Ureter (tissue), 1 donor: ENCODE data around the gene PHF20. TPM values are rescaled to one million over a fixed set of nuclear protein-coding genes. Genes with fewer than 3 reads are reported as not detected.
"Not testable (repeated sequence)": the region's sequence is repeated elsewhere in the genome, so short reads cannot be mapped to it uniquely, and the experiment has no call there.

ENCODE experiments used
- DNase-seq: peaks from one replicate; pipeline ENCODE4 v3.0.0-alpha.2; 2020; ENCODE audit warnings: low spot score
- total RNA-seq: library from RNA; stranded (reverse); gene quantifications from one replicate; pipeline ENCODE4 v1.2.4, GENCODE V29; 2023
- donor health status: DM: yes; HTN: yes; CAD: no.

PHF20 gene
- total RNA-seq, 1 donor from 2014 or later: 61.6 TPM

DNA sequence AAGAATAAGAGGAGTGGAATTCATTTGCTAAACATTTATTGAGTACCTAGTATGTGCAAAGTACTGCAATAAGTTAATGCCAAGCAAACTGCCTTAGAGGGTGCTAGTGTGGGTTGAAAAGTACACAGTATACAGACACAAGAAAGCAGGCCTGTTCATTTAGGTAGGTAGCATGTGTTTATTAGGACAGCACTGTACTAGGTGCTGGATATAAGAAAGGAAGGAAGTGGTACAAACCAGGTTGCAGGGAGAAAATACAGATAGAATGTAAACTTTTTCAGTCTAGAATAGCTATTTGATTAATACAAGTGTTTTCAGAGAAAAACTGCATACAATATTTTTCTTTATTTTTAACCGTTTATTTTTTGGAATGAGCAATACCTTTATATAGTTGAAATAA lies 68.1 kb downstream of the PHF20 start:
- DNase-seq: no peak

DNA sequence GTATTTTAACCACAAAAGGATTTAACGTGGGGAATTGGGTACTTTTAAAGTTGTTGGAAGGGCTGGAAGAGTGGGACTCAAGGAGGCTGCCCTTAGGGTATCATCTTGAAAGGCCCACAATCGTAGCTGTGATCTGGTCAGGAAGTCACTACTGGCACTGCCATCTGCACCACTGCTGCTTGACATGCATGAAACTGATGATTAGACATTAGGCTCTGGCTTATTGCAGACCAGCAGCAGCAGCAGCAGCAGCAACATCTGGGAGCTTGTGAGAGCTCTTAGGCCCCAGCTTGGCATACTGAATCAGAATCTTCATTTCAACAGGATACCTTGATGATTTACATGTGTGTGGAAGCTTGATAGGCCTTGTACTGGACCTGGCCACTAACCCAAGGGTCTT lies 68.6 kb downstream of the PHF20 start:
- DNase-seq: no peak

DNA sequence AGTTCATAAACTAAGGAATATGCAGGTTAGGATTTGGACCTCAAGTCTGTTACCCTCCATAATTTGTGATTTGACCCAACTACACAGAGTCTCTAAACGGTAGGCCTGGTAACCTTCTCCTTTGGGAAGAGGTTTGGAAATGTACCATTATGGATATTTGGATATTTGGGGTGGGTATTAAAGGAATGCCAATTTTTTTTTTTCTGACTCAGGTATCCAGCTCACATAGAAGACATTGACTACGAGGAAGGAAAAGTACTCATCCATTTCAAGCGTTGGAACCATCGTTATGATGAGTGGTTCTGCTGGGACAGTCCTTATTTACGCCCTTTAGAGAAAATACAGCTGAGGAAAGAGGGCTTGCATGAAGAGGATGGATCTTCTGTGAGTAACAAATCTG lies 70.5 kb downstream of the PHF20 start:
- no peak for DNase-seq

DNA sequence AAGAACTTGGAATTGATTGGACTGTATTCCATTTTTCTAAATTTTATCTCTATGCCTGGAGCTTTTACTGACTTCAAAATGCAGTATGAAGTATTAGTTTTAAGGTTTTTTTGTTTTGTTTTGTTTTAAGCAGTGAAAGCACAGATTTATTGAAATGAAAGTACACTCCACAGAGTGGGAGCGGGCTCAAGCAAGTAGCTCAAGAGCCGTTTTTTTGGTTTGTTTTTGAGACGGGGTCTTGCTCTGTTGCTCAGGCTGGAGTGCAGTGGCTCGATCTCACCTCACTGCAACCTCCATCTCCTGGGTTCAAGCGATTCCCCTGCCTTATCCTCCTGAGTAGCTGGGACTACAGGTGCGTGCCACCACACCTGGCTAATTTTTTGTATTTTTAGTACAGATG lies 72.1 kb downstream of the PHF20 start:
- not testable (repeated sequence) for DNase-seq

DNA sequence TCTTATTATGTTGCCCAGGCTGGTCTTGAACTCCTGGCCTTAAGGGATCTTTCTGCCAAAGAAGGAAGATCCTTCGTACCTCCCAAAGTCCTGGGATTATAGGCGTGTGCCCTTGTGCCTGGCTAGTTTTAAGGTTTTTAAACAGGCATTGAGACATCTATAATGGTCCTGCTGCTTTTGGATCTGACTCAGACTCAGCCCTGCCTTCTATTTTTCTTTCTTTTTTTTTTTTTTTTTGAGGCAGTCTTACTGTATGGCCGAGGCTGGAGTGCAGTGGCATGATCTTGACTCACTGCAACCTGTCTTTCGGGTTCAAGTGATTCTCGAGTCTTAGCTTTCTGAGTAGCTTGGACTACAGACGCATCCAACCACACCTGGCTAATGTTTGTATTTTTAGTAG lies 73.7 kb downstream of the PHF20 start:
- no peak for DNase-seq

DNA sequence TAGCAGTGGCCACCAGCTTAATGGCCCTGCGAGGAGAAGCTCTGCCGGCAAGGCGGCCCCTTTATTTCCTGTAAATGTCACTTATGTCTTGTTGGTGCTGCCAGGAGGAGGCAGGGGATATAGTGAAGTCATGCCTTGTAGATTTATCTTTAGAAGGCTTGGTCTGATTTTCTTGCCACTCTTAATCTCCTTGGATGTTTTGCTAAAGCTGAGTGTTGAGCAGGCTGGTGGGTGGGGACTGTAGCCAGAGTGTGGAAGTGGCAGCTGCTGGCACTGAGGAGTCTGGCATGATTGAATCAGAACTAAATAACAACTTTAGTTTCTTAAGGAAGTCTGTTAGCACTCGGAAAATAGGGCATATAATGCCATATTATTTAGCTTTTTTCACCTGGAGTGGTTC lies 77.9 kb downstream of the PHF20 start:
- DNase-seq: no peak

DNA sequence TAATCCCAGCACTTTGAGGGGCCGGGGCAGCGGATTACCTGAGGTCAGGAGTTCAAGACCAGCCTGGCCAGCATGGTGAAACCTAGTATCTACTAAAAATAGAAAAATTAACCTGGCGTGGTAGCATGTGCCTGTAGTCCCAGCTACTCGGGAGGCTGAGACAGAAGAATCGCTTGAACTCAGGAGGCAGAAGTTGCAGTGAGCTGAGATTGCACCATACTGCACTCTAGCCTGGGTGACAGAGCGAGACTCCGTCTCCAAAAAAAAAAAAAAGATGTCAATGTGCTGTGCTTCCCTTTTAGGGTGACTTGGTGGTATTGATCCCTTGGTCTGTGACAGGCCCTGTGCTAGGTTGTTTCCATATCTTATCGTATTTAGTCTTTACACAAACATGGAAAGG lies 79.8 kb downstream of the PHF20 start:
- not testable (repeated sequence) for DNase-seq

DNA sequence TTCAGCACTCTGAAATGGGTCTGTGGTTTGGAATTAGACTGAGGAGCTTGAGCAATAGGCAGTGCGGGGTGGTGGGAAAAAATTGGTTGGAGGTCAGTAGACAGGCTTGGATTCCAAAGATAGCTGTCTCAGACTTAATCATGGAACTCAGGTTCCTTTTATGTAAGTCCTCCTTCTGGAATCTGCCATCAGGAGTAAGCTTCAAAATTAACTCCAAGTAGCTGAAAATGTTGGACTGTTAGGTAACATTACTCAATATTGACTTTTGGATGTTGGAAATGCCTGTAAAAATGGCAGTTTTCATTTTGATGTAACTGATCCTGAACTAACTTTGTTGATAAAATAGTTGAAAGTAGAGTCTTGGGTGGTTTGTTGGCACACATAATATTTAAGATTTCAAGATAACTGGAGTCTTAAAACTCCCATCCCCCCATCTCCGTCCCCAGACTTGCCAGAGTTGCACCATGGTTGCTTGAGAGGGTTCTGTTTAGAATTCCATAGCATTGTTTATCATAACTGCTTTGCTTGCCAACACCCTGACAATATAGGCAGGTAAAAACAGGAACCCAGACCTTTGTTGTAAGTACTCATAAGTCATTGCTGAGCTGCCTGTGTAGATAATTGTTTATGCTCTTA lies 83.0 kb downstream of the PHF20 start:
- DNase-seq: no peak

DNA sequence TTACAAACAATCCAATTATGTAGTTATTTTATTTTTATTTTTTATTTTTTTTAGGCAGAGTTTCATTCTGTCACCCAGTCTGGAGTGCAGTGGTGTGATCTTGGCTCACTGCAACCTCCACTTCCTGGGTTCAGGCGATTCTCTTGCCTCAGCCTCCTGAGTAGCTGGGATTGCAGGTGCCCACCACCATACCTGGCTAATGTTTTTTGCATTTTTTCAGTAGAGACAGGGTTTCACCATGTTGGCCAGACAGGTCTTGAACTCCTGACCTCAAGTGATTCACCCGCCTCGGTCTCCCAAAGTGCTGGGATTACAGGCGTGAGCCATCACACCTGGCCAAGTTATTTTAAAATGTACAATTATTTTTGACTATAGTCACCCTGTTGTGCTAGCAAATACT lies 83.8 kb downstream of the PHF20 start:
- not testable (repeated sequence) for DNase-seq

DNA sequence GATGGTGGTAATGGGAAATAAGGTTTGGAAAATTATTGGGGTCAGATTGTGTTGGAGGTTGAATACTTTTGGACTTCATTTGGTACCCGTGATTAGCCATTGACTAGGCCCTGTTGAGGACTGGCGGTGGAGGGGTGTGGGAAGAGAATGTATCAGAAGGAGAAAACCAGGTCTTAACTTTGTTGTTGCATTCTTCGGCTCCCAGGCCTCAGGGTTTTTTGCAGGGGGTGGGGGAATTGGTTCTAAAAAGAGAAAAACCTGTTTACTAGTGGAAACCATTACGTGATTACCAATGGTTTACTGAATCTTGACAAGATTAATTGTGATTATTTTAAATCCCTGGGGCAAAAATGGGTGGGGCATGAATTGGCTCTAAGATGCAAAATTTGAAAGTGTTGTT lies 85.1 kb downstream of the PHF20 start:
- no peak for DNase-seq

DNA sequence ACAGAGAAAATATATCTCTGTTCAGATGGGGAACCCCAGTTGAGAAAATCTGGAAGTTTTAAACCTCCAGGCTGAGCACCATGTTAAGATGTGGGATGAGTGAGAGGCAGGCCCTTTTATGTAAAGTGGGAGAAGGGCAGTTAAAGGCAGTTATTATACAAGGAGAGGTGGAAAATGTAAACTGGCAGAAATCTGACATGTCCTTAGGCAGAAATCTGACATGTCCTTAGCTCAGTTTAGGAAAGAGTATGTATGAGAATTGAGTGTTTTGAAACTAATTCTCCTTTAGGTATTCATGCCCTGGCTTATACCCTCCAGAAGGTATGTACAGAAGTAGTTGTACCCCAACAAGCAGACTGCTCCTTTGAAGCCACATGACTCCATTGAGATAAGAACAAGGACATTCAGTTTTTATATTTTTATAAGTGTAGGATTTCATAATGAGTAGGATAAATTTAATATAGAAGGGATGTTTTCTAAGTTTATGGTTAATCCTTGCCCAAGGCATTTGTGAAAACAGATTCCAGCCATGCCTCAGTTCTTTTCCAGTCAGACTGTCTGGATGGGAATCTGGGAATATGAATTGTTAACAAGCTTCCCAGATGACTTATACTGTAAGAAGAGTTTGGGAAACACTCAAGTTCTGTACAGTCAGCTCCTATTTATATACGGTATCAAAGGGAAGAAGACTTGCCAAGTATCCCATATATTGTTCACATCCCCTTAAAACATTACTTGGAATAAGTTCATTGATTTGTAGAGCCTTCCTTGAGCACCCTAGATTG lies 94.8 kb downstream of the PHF20 start:
- DNase-seq: no peak

DNA sequence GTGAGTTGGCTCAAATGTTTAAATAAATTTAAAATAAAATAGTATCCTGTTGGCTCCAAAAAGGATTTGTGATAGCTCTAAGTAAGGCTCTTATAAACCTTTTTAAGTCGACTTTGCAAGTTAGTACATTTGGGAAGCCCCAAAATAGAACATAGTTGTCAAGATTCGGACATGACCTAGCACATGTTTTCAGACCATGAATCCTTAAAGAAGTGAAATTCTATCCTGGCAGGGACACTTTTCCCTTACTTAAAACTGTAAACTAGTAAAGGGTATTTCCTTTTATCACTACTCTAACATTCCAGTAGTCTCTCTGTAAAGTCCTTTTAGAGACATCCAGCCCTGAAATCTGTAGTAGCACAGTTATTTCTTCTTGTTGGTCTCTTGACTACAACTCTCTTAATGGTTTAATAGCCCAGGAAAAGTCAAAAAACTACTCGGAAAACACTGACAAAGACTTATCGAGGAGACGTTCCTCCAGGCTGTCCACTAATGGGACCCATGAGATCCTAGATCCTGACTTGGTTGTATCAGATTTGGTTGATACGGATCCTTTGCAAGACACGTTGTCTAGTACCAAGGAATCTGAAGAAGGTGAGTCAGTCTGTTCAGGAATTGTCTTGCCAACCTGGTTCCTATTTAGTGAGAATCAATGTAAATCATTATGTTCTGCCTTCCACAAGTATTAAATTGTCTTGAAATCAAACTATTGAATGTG lies 98.9 kb downstream of the PHF20 start:
- no peak for DNase-seq

DNA sequence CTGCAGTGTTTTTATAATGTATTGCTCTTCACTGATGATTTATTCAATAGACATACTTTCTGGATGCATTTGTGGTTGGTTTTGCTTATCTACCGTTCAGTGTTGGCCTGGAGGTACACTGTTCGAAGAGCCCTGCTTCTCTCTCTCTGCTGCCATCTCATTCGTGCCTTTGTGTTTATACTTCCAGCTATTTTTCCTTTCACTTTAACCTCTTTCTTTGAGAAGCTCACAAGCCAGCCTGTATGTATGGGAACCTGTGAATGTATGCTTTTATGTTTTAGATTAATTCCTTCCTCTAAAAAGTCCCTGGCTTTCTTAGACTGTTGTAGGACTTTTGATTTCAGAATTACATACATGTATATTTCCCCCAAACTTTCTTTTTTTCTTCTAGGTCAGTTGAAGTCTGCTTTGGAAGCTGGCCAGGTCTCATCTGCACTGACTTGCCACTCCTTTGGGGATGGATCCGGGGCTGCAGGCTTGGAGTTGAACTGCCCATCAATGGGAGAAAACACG lies 99.5 kb downstream of the PHF20 start:
- peak; percentile 54 for DNase-seq

DNA sequence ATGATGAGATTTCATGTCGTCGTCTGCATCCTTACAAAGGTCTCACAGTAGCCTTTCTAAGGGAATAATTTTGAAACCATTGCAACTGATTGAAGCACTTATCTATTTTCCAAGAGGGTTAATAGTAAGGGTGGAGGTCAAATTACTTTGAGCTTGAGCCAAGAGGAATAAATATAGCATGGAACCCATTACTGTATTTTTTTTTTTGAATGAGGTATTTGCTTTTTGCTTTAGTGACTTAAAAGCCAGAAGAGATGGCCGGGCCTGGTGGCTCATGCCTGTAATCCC lies 104.2 kb downstream of the PHF20 start:
- DNase-seq: no peak

DNA sequence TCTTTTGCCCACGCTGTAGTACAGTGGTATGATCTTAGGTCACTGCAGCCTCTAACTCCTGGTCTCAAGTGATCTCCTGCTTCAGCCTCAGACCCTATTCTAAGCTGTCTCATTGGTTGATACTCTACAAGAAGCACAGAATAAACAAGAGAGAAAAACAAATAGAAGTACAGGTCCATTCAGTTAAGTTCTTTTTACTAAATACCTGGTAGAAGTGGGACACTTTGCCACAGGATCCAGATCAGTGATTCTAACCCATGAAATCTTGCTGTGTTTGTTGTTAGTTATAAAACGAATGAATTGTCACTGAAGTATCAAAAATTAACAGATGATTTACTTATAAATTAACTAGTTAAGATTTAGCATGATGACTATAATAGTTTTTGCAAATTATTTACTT lies 105.8 kb downstream of the PHF20 start:
- DNase-seq: no peak

DNA sequence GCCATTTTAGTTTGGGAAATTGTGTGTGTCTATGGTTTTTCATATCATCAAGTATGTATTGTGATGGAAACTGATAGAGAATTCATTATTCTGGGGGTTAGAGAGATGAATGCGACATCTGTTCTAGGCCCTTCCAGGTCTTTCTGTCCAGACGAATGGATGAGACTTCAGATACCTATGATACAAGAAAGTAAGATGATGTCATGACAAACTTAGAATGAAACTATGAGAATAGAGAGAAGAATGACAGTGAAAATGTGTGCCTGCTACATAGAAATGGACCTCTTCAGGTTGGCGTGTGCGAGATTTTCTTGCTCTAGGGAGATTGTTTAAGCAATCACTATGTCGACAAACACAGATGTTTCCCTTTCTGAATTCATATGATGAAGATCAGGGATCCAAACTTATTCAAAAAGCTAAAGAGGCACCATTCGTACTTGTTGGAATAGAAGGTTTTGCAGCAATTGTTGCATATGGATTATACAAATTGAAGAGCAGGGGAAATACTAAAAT lies 106.4 kb downstream of the PHF20 start:
- DNase-seq: no peak

DNA sequence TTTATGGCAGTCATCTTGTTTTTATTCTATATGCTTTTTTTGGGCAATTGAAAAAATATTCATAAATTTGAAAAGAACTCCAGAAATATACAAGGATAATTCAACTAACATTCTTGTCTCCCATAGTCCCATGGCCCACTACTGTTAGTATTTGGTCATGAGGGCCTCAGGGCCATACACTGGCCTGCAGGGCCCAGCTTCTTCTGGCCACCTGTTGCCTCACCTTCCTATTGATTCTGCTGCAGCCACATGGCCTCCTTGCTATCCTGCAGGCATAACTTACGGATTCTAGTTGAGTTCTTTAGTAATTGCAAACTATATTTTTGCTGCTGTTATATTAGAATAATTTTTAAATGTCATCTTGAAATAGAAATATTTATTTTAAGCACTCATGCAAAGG lies 109.9 kb downstream of the PHF20 start:
- no peak for DNase-seq

DNA sequence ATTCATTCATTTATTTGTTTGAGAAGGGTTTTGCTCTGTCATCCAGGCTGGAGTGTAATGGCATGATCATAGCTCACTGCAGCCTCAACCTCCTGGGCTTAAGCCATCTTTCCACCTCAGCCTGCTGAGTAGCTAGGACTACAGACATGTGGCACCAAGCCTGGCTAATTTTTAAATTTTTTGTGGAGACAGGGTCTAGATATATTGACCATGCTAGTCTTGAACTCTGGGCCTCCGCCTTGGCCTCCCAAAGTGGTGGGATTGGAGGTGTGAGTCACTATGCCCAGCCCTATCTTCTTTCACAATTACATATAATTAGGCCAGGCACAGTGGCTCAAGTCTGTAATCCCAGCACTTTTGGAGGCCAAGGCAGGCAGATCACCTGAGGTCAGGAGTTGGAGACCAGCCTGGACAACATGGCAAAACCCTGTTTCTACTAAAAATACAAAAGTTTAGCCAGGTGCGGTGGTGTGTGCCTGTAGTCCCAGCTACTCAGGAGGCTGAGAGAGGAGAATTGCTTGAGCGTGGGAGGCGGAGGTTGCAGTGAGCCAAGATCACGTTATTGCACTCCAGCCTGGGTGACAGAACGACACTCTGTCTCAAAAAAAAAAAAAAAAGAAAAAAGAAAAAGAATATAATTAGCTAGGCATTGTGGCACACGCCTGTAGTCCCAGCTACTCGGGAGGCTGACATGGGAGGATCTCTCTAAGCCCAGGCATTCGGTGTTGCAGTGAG lies 110.8 kb downstream of the PHF20 start:
- DNase-seq: not testable (repeated sequence)

DNA sequence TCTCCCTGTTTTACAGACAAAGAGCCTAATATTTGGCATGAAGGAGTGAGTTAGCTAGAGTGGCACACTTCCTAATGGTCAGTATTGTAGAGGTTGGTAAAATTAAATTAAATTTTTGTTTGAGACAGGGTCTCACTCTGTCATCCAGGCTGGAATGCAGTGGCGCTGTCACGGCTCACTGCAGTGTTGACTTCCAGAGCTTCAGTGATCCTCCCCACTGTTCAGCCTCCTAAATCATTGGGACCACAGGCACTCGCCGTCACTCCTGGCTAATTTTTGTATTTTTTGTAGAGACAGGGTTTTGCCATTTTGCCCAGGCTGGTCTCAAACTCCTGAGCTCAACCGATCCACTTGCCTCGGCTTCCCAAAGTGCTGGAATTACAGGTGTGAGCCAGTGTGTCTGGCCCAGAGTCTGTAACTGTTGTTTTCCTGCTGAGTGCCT lies 111.5 kb downstream of the PHF20 start:
- no peak for DNase-seq

DNA sequence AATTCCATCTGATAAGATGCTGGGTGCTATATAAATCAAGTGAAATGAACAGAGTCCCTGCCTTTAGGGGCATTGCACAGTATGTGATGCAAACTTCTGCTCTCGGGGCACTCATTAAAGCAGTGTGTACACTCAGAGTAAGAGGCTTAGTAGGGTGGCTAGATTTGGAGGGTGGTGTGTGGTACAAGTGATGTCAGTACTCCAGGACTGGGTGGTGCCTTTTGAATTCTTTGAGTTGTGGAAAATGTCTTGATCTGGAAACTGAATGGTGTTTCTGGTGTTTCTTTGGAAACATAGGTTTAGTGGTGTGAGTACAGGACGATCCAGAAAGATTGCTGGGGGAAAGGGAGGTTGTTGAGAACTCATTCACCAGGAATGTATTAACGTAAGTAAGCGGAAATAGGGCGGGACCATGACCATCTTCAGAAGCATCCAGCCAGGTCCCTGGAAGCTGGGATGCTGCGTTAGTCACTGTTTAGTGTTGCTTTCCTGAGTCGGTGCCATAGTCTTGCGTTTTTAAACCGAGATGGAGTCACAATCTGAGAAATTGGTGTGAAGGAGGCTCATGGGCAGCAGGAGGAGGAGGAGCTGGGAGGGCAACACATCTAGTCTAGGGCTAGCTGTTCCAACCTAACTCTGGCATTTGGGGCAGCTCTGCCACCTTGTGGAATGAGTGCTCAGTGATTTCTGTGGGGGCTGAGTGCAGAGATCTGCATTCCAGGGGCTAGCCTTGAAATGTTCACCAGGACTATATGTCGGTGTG lies 112.1 kb downstream of the PHF20 start:
- DNase-seq: peak; percentile 72

DNA sequence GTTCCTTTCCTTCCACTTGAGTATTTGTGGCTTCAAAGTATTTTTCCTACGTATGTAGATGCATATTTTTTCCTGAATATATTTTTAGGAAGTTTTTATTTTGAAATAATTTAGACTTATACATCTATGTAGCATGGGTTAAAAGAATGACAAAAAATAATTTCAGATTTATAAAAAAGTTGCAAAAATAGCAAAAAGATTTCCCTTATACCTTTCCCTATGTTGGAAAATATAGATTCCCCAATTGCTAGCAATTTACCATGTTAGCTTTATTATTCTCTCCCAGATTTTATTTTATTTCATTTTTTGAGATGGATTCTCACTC lies 112.7 kb downstream of the PHF20 start:
- no peak for DNase-seq
